ENCODE results near the gene PCDHB2. TPM values are rescaled to one million over a fixed set of nuclear protein-coding genes. Genes with fewer than 3 reads are reported as not detected.
"Not testable (repeated sequence)": the region's sequence is repeated elsewhere in the genome, so short reads cannot be mapped to it uniquely, and the experiment has no call there.

PCDHB2 gene
- total and polyA plus RNA-seq, 2 of the 8 experiments (the other 6 are each of a cell fraction or from before 2014, with no cell fraction given), result 28.8 to 29.2 TPM

- H2BK5ac ChIP-seq (ENCODE audit: low read depth, low read length); H3K4ac ChIP-seq (replicated peaks; ENCODE audit: insufficient read length, low read depth, low read length); H3K23me2 ChIP-seq (ENCODE audit: low read depth, low read length); H3K56ac ChIP-seq (replicated peaks; ENCODE audit: insufficient read length, low read depth, low read length); H3K4me1 ChIP-seq (replicated peaks in 1 of 4; ENCODE audit: control insufficient read depth in 3 of 4, insufficient read depth in 4 of 4, low read length in 3 of 4); POLR2A ChIA-PET (ENCODE audit: partially characterized antibody); H3K4me2 ChIP-seq (ENCODE audit: insufficient read depth in 1 of 2, low read depth in 2 of 2, low read length in 2 of 2); H3K79me1 ChIP-seq (ENCODE audit: low read depth, low read length); H3K23ac ChIP-seq (ENCODE audit: insufficient read length); H3K9ac ChIP-seq (replicated peaks in 1 of 4; ENCODE audit: extremely low read depth in 1 of 4, low read depth in 3 of 4, low read length in 3 of 4); H3K18ac ChIP-seq (ENCODE audit: extremely low read depth, low read length); H3K27me3 ChIP-seq (replicated peaks in 1 of 4; ENCODE audit: control insufficient read depth in 3 of 4, extremely low read depth in 1 of 4, insufficient read depth in 3 of 4, low read length in 3 of 4); H4K20me1 ChIP-seq (replicated peaks in 1 of 2; ENCODE audit: control insufficient read depth in 1 of 2, insufficient read depth in 2 of 2, low read length in 2 of 2); H2BK15ac ChIP-seq (ENCODE audit: low read length); H2BK120ac ChIP-seq (replicated peaks; ENCODE audit: low read depth, low read length); H4K91ac ChIP-seq (replicated peaks; ENCODE audit: insufficient read length, low read length); H2AFZ ChIP-seq (ENCODE audit: low read length); H3K27ac ChIP-seq (ENCODE audit: low read depth, low read length); H2BK20ac ChIP-seq (ENCODE audit: low read length); DNase-seq (ENCODE audit: low read depth in 1 of 2, low spot score in 2 of 2); H2AK5ac ChIP-seq (ENCODE audit: low read depth, low read length); H2BK12ac ChIP-seq (ENCODE audit: low read depth, low read length); H4K8ac ChIP-seq (ENCODE audit: extremely low read depth, insufficient read depth, low read length); H4K5ac ChIP-seq (ENCODE audit: insufficient read length, low read depth, low read length); H3K79me2 ChIP-seq (ENCODE audit: control insufficient read depth in 1 of 2, insufficient read depth in 2 of 2, low read length in 2 of 2); H3K4me3 ChIP-seq (ENCODE audit: extremely low read depth in 1 of 4, insufficient read depth in 2 of 4, low read depth in 3 of 4, low read length in 4 of 4); FAIRE-seq; H3K14ac ChIP-seq (ENCODE audit: insufficient read length): not testable (repeated sequence)
- CTCF ChIA-PET (ENCODE audit: partially characterized antibody), result interaction anchor here (1.0 to 1.8 kb wide), 6 partner anchors 11 to 108 kb away, joined by 3 to 7 read pairs (median 4); partner anchors contain the start of genes PCDHB15, PCDHB3 and PCDHB4
- Histone ChIP-seq H3K9me3 (ENCODE audit: insufficient read depth in 2 of 2, low read depth in 1 of 2, low read length in 1 of 2) (peaks cover 19 to 31% of the 10 kb centered on the region in 2 experiments), H3K36me3 (ENCODE audit: control insufficient read depth in 2 of 4, insufficient read depth in 4 of 4, low read length in 3 of 4) (peaks cover 0 to 12% (median 3%) of the 10 kb centered on the region in 4 experiments; a peak in 3 of 8 replicates)
- 97% methylated on average over 22 of the region's 34 CpGs; no CpG with 5 or more reads in 1 of the 2 experiments for WGBS, 2 experiments (ENCODE audit: extremely low coverage in 1 of 2, insufficient coverage in 1 of 2, insufficient read length in 1 of 2, insufficient replicate concordance in 2 of 2, low coverage in 1 of 2, low lambda C conversion rate in 2 of 2, missing lambda C conversion rate in 1 of 2)
Measured at GRCh38 chr5:141137346-141137745, 42.9 kb downstream of the PCDHB2 start.

Other genes with a start within 250 kb of the PCDHB2 start
- gene PCDHA9, start 246.2 kb upstream of the PCDHB2 start, total RNA-seq (2021; fragmentation: NEBNext Ultra II Directional; extraction: Animal tissue kit (Norgen Biotek cat#: 25700)), result 0.28 and 0.36 TPM in 2 replicates
- 0.12 and 0.17 TPM in 2 replicates for gene PCDHA9, start 246.2 kb upstream of the PCDHB2 start, polyA plus RNA-seq (2011; rRNA removed)
- 5.4 and 5.5 TPM in 2 replicates for gene PCDHA10, start 238.7 kb upstream of the PCDHB2 start, total RNA-seq (2021; fragmentation: NEBNext Ultra II Directional; extraction: Animal tissue kit (Norgen Biotek cat#: 25700))
- 2.8 TPM in 2 replicates for gene PCDHA10, start 238.7 kb upstream of the PCDHB2 start, polyA plus RNA-seq (2011; rRNA removed)
- 6.6 and 6.9 TPM in 2 replicates for gene PCDHA11, start 225.7 kb upstream of the PCDHB2 start, total RNA-seq (2021; fragmentation: NEBNext Ultra II Directional; extraction: Animal tissue kit (Norgen Biotek cat#: 25700))
- 4.7 and 6.5 TPM in 2 replicates for gene PCDHA11, start 225.7 kb upstream of the PCDHB2 start, polyA plus RNA-seq (2011; rRNA removed)
- gene PCDHA12, start 219.3 kb upstream of the PCDHB2 start, total RNA-seq (2021; fragmentation: NEBNext Ultra II Directional; extraction: Animal tissue kit (Norgen Biotek cat#: 25700)), result 9.3 and 10.6 TPM in 2 replicates
- gene PCDHA12, start 219.3 kb upstream of the PCDHB2 start, polyA plus RNA-seq (2011; rRNA removed), result 4.2 and 5.7 TPM in 2 replicates
- gene PCDHA13, start 212.5 kb upstream of the PCDHB2 start, total RNA-seq (2021; fragmentation: NEBNext Ultra II Directional; extraction: Animal tissue kit (Norgen Biotek cat#: 25700)), result 1.1 and 1.2 TPM in 2 replicates
- 1.3 and 1.4 TPM in 2 replicates for gene PCDHA13, start 212.5 kb upstream of the PCDHB2 start, polyA plus RNA-seq (2011; rRNA removed)
- 4.5 and 5.0 TPM in 2 replicates for gene PCDHAC1, start 168.3 kb upstream of the PCDHB2 start, total RNA-seq (2021; fragmentation: NEBNext Ultra II Directional; extraction: Animal tissue kit (Norgen Biotek cat#: 25700))
- 2.2 and 2.4 TPM in 2 replicates for gene PCDHAC1, start 168.3 kb upstream of the PCDHB2 start, polyA plus RNA-seq (2011; rRNA removed)
- 3.7 and 4.9 TPM in 2 replicates for gene PCDHAC2, start 128.1 kb upstream of the PCDHB2 start, total RNA-seq (2021; fragmentation: NEBNext Ultra II Directional; extraction: Animal tissue kit (Norgen Biotek cat#: 25700))
- gene PCDHAC2, start 128.1 kb upstream of the PCDHB2 start, polyA plus RNA-seq (2011; rRNA removed), result 4.6 and 5.0 TPM in 2 replicates
- 0.04 and 0.08 TPM in 2 replicates for gene PCDHB1, start 43.2 kb upstream of the PCDHB2 start, total RNA-seq (2021; fragmentation: NEBNext Ultra II Directional; extraction: Animal tissue kit (Norgen Biotek cat#: 25700))
- gene PCDHB1, start 43.2 kb upstream of the PCDHB2 start, polyA plus RNA-seq (2011; rRNA removed), result 0.03 and 0.05 TPM in 2 replicates
- gene PCDHB3, start 5.9 kb downstream of the PCDHB2 start, total RNA-seq (2021; fragmentation: NEBNext Ultra II Directional; extraction: Animal tissue kit (Norgen Biotek cat#: 25700)), result 3.4 and 4.0 TPM in 2 replicates
- 1.6 and 1.8 TPM in 2 replicates for gene PCDHB3, start 5.9 kb downstream of the PCDHB2 start, polyA plus RNA-seq (2011; rRNA removed)
- 1.4 and 1.5 TPM in 2 replicates for gene PCDHB4, start 27.2 kb downstream of the PCDHB2 start, total RNA-seq (2021; fragmentation: NEBNext Ultra II Directional; extraction: Animal tissue kit (Norgen Biotek cat#: 25700))
- 1.3 and 2.0 TPM in 2 replicates for gene PCDHB4, start 27.2 kb downstream of the PCDHB2 start, polyA plus RNA-seq (2011; rRNA removed)
- gene PCDHB5, start 40.6 kb downstream of the PCDHB2 start, total RNA-seq (2021; fragmentation: NEBNext Ultra II Directional; extraction: Animal tissue kit (Norgen Biotek cat#: 25700)), result 2.4 and 2.8 TPM in 2 replicates
- gene PCDHB5, start 40.6 kb downstream of the PCDHB2 start, polyA plus RNA-seq (2011; rRNA removed), result 8.2 and 12.5 TPM in 2 replicates
- 0.17 and 0.28 TPM in 2 replicates for gene PCDHB6, start 55.4 kb downstream of the PCDHB2 start, total RNA-seq (2021; fragmentation: NEBNext Ultra II Directional; extraction: Animal tissue kit (Norgen Biotek cat#: 25700))
- gene PCDHB6, start 55.4 kb downstream of the PCDHB2 start, polyA plus RNA-seq (2011; rRNA removed), result 0.29 and 0.39 TPM in 2 replicates
- 0.19 and 0.25 TPM in 2 replicates for gene PCDHB7, start 78.0 kb downstream of the PCDHB2 start, total RNA-seq (2021; fragmentation: NEBNext Ultra II Directional; extraction: Animal tissue kit (Norgen Biotek cat#: 25700))
- 0.17 and 0.24 TPM in 2 replicates for gene PCDHB7, start 78.0 kb downstream of the PCDHB2 start, polyA plus RNA-seq (2011; rRNA removed)
- gene PCDHB8, start 83.2 kb downstream of the PCDHB2 start, total RNA-seq (2021; fragmentation: NEBNext Ultra II Directional; extraction: Animal tissue kit (Norgen Biotek cat#: 25700)), result 0.92 and 1.1 TPM in 2 replicates
- gene PCDHB8, start 83.2 kb downstream of the PCDHB2 start, polyA plus RNA-seq (2011; rRNA removed), result 0.24 and 0.30 TPM in 2 replicates
- gene PCDHB16, start 87.8 kb downstream of the PCDHB2 start, total RNA-seq (2021; fragmentation: NEBNext Ultra II Directional; extraction: Animal tissue kit (Norgen Biotek cat#: 25700)), result 5.2 and 5.9 TPM in 2 replicates
- gene PCDHB16, start 87.8 kb downstream of the PCDHB2 start, polyA plus RNA-seq (2011; rRNA removed), result 1.7 and 2.2 TPM in 2 replicates
- 1.6 and 3.8 TPM in 2 replicates for gene PCDHB9, start 92.5 kb downstream of the PCDHB2 start, total RNA-seq (2021; fragmentation: NEBNext Ultra II Directional; extraction: Animal tissue kit (Norgen Biotek cat#: 25700))
- 0.68 and 0.88 TPM in 2 replicates for gene PCDHB9, start 92.5 kb downstream of the PCDHB2 start, polyA plus RNA-seq (2011; rRNA removed)
- gene PCDHB10, start 97.7 kb downstream of the PCDHB2 start, total RNA-seq (2021; fragmentation: NEBNext Ultra II Directional; extraction: Animal tissue kit (Norgen Biotek cat#: 25700)), result 1.8 and 1.9 TPM in 2 replicates
- gene PCDHB10, start 97.7 kb downstream of the PCDHB2 start, polyA plus RNA-seq (2011; rRNA removed), result 1.3 and 1.5 TPM in 2 replicates
- 0.86 and 1.4 TPM in 2 replicates for gene PCDHB11, start 105.0 kb downstream of the PCDHB2 start, total RNA-seq (2021; fragmentation: NEBNext Ultra II Directional; extraction: Animal tissue kit (Norgen Biotek cat#: 25700))
- gene PCDHB11, start 105.0 kb downstream of the PCDHB2 start, polyA plus RNA-seq (2011; rRNA removed), result 0.50 and 0.63 TPM in 2 replicates
- 2.0 and 3.0 TPM in 2 replicates for gene PCDHB12, start 114.1 kb downstream of the PCDHB2 start, total RNA-seq (2021; fragmentation: NEBNext Ultra II Directional; extraction: Animal tissue kit (Norgen Biotek cat#: 25700))
- gene PCDHB12, start 114.1 kb downstream of the PCDHB2 start, polyA plus RNA-seq (2011; rRNA removed), result 1.1 and 1.9 TPM in 2 replicates
- gene PCDHB13, start 119.3 kb downstream of the PCDHB2 start, total RNA-seq (2021; fragmentation: NEBNext Ultra II Directional; extraction: Animal tissue kit (Norgen Biotek cat#: 25700)), result 1.1 and 1.4 TPM in 2 replicates
- gene PCDHB13, start 119.3 kb downstream of the PCDHB2 start, polyA plus RNA-seq (2011; rRNA removed), result 1.1 and 1.5 TPM in 2 replicates
- gene PCDHB14, start 128.7 kb downstream of the PCDHB2 start, total RNA-seq (2021; fragmentation: NEBNext Ultra II Directional; extraction: Animal tissue kit (Norgen Biotek cat#: 25700)), result 2.7 and 2.9 TPM in 2 replicates
- gene PCDHB14, start 128.7 kb downstream of the PCDHB2 start, polyA plus RNA-seq (2011; rRNA removed), result 2.5 and 2.7 TPM in 2 replicates
- gene PCDHB15, start 150.8 kb downstream of the PCDHB2 start, total RNA-seq (2021; fragmentation: NEBNext Ultra II Directional; extraction: Animal tissue kit (Norgen Biotek cat#: 25700)), result 3.9 and 4.0 TPM in 2 replicates
- gene PCDHB15, start 150.8 kb downstream of the PCDHB2 start, polyA plus RNA-seq (2011; rRNA removed), result 2.8 and 4.9 TPM in 2 replicates
- gene SLC25A2, start 209.4 kb downstream of the PCDHB2 start, total RNA-seq (2021; fragmentation: NEBNext Ultra II Directional; extraction: Animal tissue kit (Norgen Biotek cat#: 25700)), result not detected in 2 replicates
- 0.05 TPM in 1 of 2 replicates, not detected in the other for gene SLC25A2, start 209.4 kb downstream of the PCDHB2 start, polyA plus RNA-seq (2011; rRNA removed)
- 99.4 and 101 TPM in 2 replicates for gene TAF7, start 226.2 kb downstream of the PCDHB2 start, total RNA-seq (2021; fragmentation: NEBNext Ultra II Directional; extraction: Animal tissue kit (Norgen Biotek cat#: 25700))
- gene TAF7, start 226.2 kb downstream of the PCDHB2 start, polyA plus RNA-seq (2011; rRNA removed), result 23.6 and 29.8 TPM in 2 replicates
- gene PCDHGA1, start 235.9 kb downstream of the PCDHB2 start, total RNA-seq (2021; fragmentation: NEBNext Ultra II Directional; extraction: Animal tissue kit (Norgen Biotek cat#: 25700)), result 0.84 and 0.89 TPM in 2 replicates
- gene PCDHGA1, start 235.9 kb downstream of the PCDHB2 start, polyA plus RNA-seq (2011; rRNA removed), result 0.57 and 1.1 TPM in 2 replicates
- 0.31 and 0.32 TPM in 2 replicates for gene PCDHGA2, start 244.1 kb downstream of the PCDHB2 start, total RNA-seq (2021; fragmentation: NEBNext Ultra II Directional; extraction: Animal tissue kit (Norgen Biotek cat#: 25700))
- gene PCDHGA2, start 244.1 kb downstream of the PCDHB2 start, polyA plus RNA-seq (2011; rRNA removed), result 0.39 and 0.61 TPM in 2 replicates
- 0.25 and 0.39 TPM in 2 replicates for gene PCDHGA3, start 249.2 kb downstream of the PCDHB2 start, total RNA-seq (2021; fragmentation: NEBNext Ultra II Directional; extraction: Animal tissue kit (Norgen Biotek cat#: 25700))
- 0.15 and 0.30 TPM in 2 replicates for gene PCDHGA3, start 249.2 kb downstream of the PCDHB2 start, polyA plus RNA-seq (2011; rRNA removed)